ENCODE measurements around the gene ZFYVE26.

Gene ZFYVE26

GRCh38 chr14:67766035-67766680 is 50.2 kb downstream of the ZFYVE26 start:
- no peak overlapping the region for H3K4me3 ChIP-seq (ENCODE audit: low read depth, low read length)
- H3K27ac ChIP-seq: no peak overlapping the region
- H3K36me3 ChIP-seq (replicated peaks): peaks cover 58% of the 10 kb centered on the region
- no peak for TF ChIP-seq CTCF (IDR thresholded peaks at IDR 0.05; ENCODE audit: low read depth, low read length, missing control alignments)
- H3K27me3 ChIP-seq (replicated peaks): no peaks in the 10 kb centered on the region
- no peak for DNase-seq
- in situ Hi-C loops (cut with HindIII; ENCODE audit: low pct_ligation_motif_present, low sequenced_read_pairs): no loop called here

GRCh38 chr14:67765192-67765834 is 51.1 kb downstream of the ZFYVE26 start:
- Histone ChIP-seq H3K4me3 (ENCODE audit: low read depth, low read length) (no peak overlapping the region), H3K27ac (no peak overlapping the region), H3K27me3 (replicated peaks) (no peaks in the 10 kb centered on the region), H3K36me3 (replicated peaks) (peaks cover 64% of the 10 kb centered on the region)
- DNase-seq: no peak
- in situ Hi-C loops (cut with HindIII; ENCODE audit: low pct_ligation_motif_present, low sequenced_read_pairs): no loop called here
- no peak for TF ChIP-seq CTCF (IDR thresholded peaks at IDR 0.05; ENCODE audit: low read depth, low read length, missing control alignments)

GRCh38 chr14:67764496-67764895 is 51.9 kb downstream of the ZFYVE26 start:
- DNase-seq: no peak
- Histone ChIP-seq H3K4me3 (ENCODE audit: low read depth, low read length) (no peak overlapping the region), H3K27me3 (replicated peaks) (no peaks in the 10 kb centered on the region), H3K27ac (no peak overlapping the region), H3K36me3 (replicated peaks) (peaks cover 57% of the 10 kb centered on the region)
- in situ Hi-C loops (cut with HindIII; ENCODE audit: low pct_ligation_motif_present, low sequenced_read_pairs): no loop called here
- TF ChIP-seq CTCF (IDR thresholded peaks at IDR 0.05; ENCODE audit: low read depth, low read length, missing control alignments): no peak

- peaks cover 45% of the 10 kb centered on the region for H3K36me3 ChIP-seq (replicated peaks)
- no peak for TF ChIP-seq CTCF (IDR thresholded peaks at IDR 0.05; ENCODE audit: low read depth, low read length, missing control alignments)
- H3K27me3 ChIP-seq (replicated peaks): no peaks in the 10 kb centered on the region
- no peak overlapping the region for H3K4me3 ChIP-seq (ENCODE audit: low read depth, low read length)
- in situ Hi-C loops (cut with HindIII; ENCODE audit: low pct_ligation_motif_present, low sequenced_read_pairs): no loop called here
- no peak for DNase-seq
- no peak overlapping the region for H3K27ac ChIP-seq
Measured at GRCh38 chr14:67763158-67763822, 53.1 kb downstream of the ZFYVE26 start.

GRCh38 chr14:67762051-67762450 is 54.3 kb downstream of the ZFYVE26 start:
- Histone ChIP-seq H3K4me3 (ENCODE audit: low read depth, low read length) (no peak overlapping the region), H3K27ac (no peak overlapping the region), H3K36me3 (replicated peaks) (peaks cover 33% of the 10 kb centered on the region), H3K27me3 (replicated peaks) (no peaks in the 10 kb centered on the region)
- in situ Hi-C loops (cut with HindIII; ENCODE audit: low pct_ligation_motif_present, low sequenced_read_pairs): no loop called here
- TF ChIP-seq CTCF (IDR thresholded peaks at IDR 0.05; ENCODE audit: low read depth, low read length, missing control alignments): no peak
- no peak for DNase-seq
